IMR-90 (cell line): ENCODE results near the gene FGF2. TPM values are rescaled to one million over a fixed set of nuclear protein-coding genes. Genes with fewer than 3 reads are reported as not detected.
"Not testable (repeated sequence)": the region's sequence is repeated elsewhere in the genome, so short reads cannot be mapped to it uniquely, and the experiment has no call there.

ENCODE experiments used
- ATAC-seq: fragments of 200-7000 bp; cut with Tn5 transposase; 2 replicates; pipeline ENCODE4 v1.9.1; 2020; ENCODE audit warnings: low read depth, mild to moderate bottlenecking, moderate library complexity
- BruUV-seq: library from RNA; stranded (reverse); fragments of 400-500 nt; replicated peaks from 2 replicates; lab custom pipeline; 2021; lab: Mats Ljungman, UMichigan
- CTCF ChIA-PET: fragments of 300-600 bp; formaldehyde crosslinking; extraction: SDS; loops from one replicate; lab custom pipeline; 2021; ENCODE audit warnings: antibody characterized with exemption; lab: Yijun Ruan, JAX
- POLR2A ChIA-PET: fragments of 300-600 bp; sonication (Branson Sonifier 250); formaldehyde crosslinking; loops from one replicate; lab custom pipeline; 2022; ENCODE audit warnings: antibody characterized with exemption; ENCODE audit not compliant: unreplicated experiment; lab: Charles Lee
- DNase-seq: peaks from one replicate; pipeline ENCODE4 v3.0.0; 2013
- H2AFZ ChIP-seq: replicated peaks from 2 replicates; pipeline ENCODE3; 2013; ENCODE audit warnings: low read length, mild to moderate bottlenecking; ENCODE audit not compliant: poor library complexity
- H2AK5ac ChIP-seq: 2 replicates; pipeline ENCODE4 v1.6.1; 2013; ENCODE audit warnings: low read depth, low read length, inconsistent platforms
- H2AK9ac ChIP-seq: replicated peaks from 2 replicates; pipeline ENCODE3; 2013; ENCODE audit warnings: mild to moderate bottlenecking, low read depth, low read length, moderate library complexity; ENCODE audit not compliant: poor library complexity
- H2BK120ac ChIP-seq: 2 replicates; pipeline ENCODE4 v1.6.1; 2013; ENCODE audit warnings: low read depth, low read length, inconsistent platforms
- H2BK15ac ChIP-seq: 3 replicates; pipeline ENCODE4 v1.6.1; 2013; ENCODE audit warnings: low read depth, low read length, inconsistent platforms
- H2BK20ac ChIP-seq: 2 replicates; pipeline ENCODE4 v1.6.1; 2013; ENCODE audit warnings: low read depth, mild to moderate bottlenecking, inconsistent platforms, low read length, moderate library complexity
- H2BK5ac ChIP-seq: 2 replicates; pipeline ENCODE4 v1.6.1; 2013; ENCODE audit warnings: mild to moderate bottlenecking, low read depth, low read length, inconsistent platforms; ENCODE audit not compliant: poor library complexity, severe bottlenecking
- H3K14ac ChIP-seq: replicated peaks from 2 replicates; pipeline ENCODE4 v1.6.1; 2013; ENCODE audit warnings: low read depth, low read length, inconsistent platforms
- H3K18ac ChIP-seq: 2 replicates; pipeline ENCODE4 v1.6.1; 2013; ENCODE audit warnings: low read depth, low read length, control low read depth
- H3K23ac ChIP-seq: 2 replicates; pipeline ENCODE4 v1.6.1; 2013; ENCODE audit warnings: low read depth, low read length, inconsistent platforms
- H3K27ac ChIP-seq: 2 replicates; pipeline ENCODE4 v1.5.1; 2013; ENCODE audit warnings: mild to moderate bottlenecking, control low read depth, low read length; ENCODE audit not compliant: insufficient read depth
- H3K27me3 ChIP-seq: 2 replicates; pipeline ENCODE4 v1.6.1; 2013; ENCODE audit warnings: low read length; ENCODE audit not compliant: control insufficient read depth, insufficient read depth
- H3K36me3 ChIP-seq: 2 replicates; pipeline ENCODE4 v1.6.1; 2013; ENCODE audit warnings: low read length, mixed read lengths; ENCODE audit not compliant: control insufficient read depth, insufficient read depth
- H3K4ac ChIP-seq: 2 replicates; pipeline ENCODE4 v1.6.1; 2013; ENCODE audit warnings: low read depth, low read length, inconsistent platforms
- H3K4me1 ChIP-seq: 2 replicates; pipeline ENCODE4 v1.6.1; 2013; ENCODE audit warnings: low read length, mixed read lengths; ENCODE audit not compliant: control insufficient read depth, insufficient read depth
- H3K4me2 ChIP-seq: 2 replicates; pipeline ENCODE4 v1.6.1; 2013; ENCODE audit warnings: low read depth, mild to moderate bottlenecking, control low read depth, low read length, moderate library complexity
- H3K4me3 ChIP-seq: 2 replicates; pipeline ENCODE4 v1.5.1; 2013; ENCODE audit warnings: low read depth, mild to moderate bottlenecking, control low read depth, low read length, moderate library complexity; ENCODE audit not compliant: insufficient read depth
- H3K56ac ChIP-seq: 2 replicates; pipeline ENCODE4 v1.6.1; 2013; ENCODE audit warnings: low read length, inconsistent platforms; ENCODE audit not compliant: insufficient read depth; ENCODE audit errors: extremely low read depth
- H3K79me1 ChIP-seq, 2 experiments: 2 replicates each; pipeline ENCODE4 v1.6.1; 2013; ENCODE audit warnings: low read length in 2 of 2, inconsistent platforms in 1 of 2, low read depth in 1 of 2
- H3K9ac ChIP-seq: 2 replicates; pipeline ENCODE4 v1.6.1; 2013; ENCODE audit warnings: low read depth, low read length, control low read depth
- H3K9me1 ChIP-seq: 2 replicates; pipeline ENCODE4 v1.6.1; 2013; ENCODE audit warnings: low read length, inconsistent platforms; ENCODE audit not compliant: insufficient read depth
- H3K9me3 ChIP-seq: 2 replicates; pipeline ENCODE4 v1.6.1; 2013; ENCODE audit warnings: low read length; ENCODE audit not compliant: control insufficient read depth, insufficient read depth
- H4K20me1 ChIP-seq: 2 replicates; pipeline ENCODE4 v1.6.1; 2013; ENCODE audit warnings: low read length, inconsistent platforms; ENCODE audit not compliant: insufficient read depth
- H4K5ac ChIP-seq: 2 replicates; pipeline ENCODE4 v1.6.1; 2013; ENCODE audit warnings: mild to moderate bottlenecking, low read depth, low read length, control low read depth
- H4K8ac ChIP-seq, 2 experiments: 2 replicates each; pipeline ENCODE4 v1.6.1; 2013; ENCODE audit warnings: low read depth in 2 of 2, low read length in 2 of 2, control low read depth in 1 of 2, inconsistent platforms in 1 of 2
- H4K91ac ChIP-seq: 2 replicates; pipeline ENCODE4 v1.6.1; 2013; ENCODE audit warnings: low read depth, low read length, inconsistent platforms; ENCODE audit not compliant: insufficient read depth
- WGBS, 2 experiments: methylation state at CpG; one replicate each; pipeline versions ENCODE4 v1.1.5 to v1.1.7; 2013; ENCODE audit warnings: missing lambda C conversion rate in 2 of 2; ENCODE audit not compliant: insufficient read length in 1 of 2; ENCODE audit errors: extremely low coverage in 2 of 2; 5-methylcytosine and 5-hydroxymethylcytosine counted together
- dilution Hi-C: fragments of 300-500 bp; cut with HindIII; formaldehyde crosslinking; loops from one replicate; pipeline ENCODE4 v1.14.3; 2018; ENCODE audit warnings: low sequenced_read_pairs; ENCODE audit not compliant: unreplicated experiment
- in situ Hi-C: fragments of 300-500 bp; cut with MboI; formaldehyde crosslinking; loops from 3 replicates; pipeline ENCODE4 v1.14.3; 2019; ENCODE audit warnings: low sequenced_read_pairs, inconsistent platforms, mixed read lengths
- intact Hi-C: fragments of 100-400 bp; cut with micrococcal nuclease; formaldehyde crosslinking; loops from 2 replicates; pipeline ENCODE4 v1.10.0; 2022
- polyA plus RNA-seq, 3 experiments: library from polyadenylated mRNA; depleted of rRNA; stranded (reverse); fragments of >200 nt; gene quantifications; 2 replicates each; pipeline ENCODE4 v1.2.3, GENCODE V29; 2012; ENCODE audit warnings: low replicate concordance in 1 of 3
- total RNA-seq: library from RNA; depleted of rRNA; stranded (reverse); fragments of >200 nt; gene quantifications from 2 replicates; pipeline ENCODE4 v1.2.3, GENCODE V29; 2012

The FGF2 gene
- total and polyA plus RNA-seq, 2 of the 4 experiments (the other 2 are of a cell fraction), result 12.9 to 27.1 TPM

DNA sequence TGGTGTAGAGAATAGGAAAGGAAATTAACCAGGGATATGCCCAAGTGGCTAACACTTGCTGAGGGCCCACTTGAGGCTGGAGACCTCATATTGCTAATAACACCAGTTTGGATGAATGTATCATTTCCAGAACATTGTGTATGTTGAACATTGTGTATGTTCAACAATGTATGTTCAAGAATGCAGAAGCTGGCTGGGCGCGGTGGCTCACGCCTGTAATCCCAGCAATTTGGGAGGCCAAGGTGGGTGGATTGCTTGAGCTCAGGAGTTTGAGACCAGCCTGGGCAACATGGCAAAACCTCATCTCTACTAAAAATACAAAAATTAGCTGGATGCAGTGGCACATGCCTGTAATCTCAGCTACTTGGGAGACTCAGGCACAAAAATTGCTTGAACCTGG, 23.2 kb downstream of the FGF2 start:
- H3K36me3 ChIP-seq, H2BK20ac ChIP-seq, H2BK120ac ChIP-seq, POLR2A ChIA-PET, BruUV-seq, H3K4me1 ChIP-seq, H3K9me3 ChIP-seq, H4K91ac ChIP-seq, H2AK5ac ChIP-seq, H3K18ac ChIP-seq, H4K5ac ChIP-seq, H3K23ac ChIP-seq, H2BK5ac ChIP-seq, H2AK9ac ChIP-seq, H3K4ac ChIP-seq, H3K9ac ChIP-seq, H3K56ac ChIP-seq, H3K14ac ChIP-seq, ATAC-seq, dilution Hi-C loops, H3K27ac ChIP-seq, in situ Hi-C loops, DNase-seq, CTCF ChIA-PET, H2BK15ac ChIP-seq, H3K4me3 ChIP-seq, intact Hi-C loops, H3K4me2 ChIP-seq, H3K27me3 ChIP-seq, H4K8ac ChIP-seq, H2AFZ ChIP-seq: not testable (repeated sequence)
- peaks cover 56% of the 10 kb centered on the region for H4K20me1 ChIP-seq
- no CpG with 5 or more reads among the region's 3 CpGs for WGBS, 2 experiments
- H3K79me1 ChIP-seq, result peaks cover 47 to 81% of the 10 kb centered on the region in 2 experiments
- H3K9me1 ChIP-seq, result peaks cover 13% of the 10 kb centered on the region
